Measurements from ENCODE around the gene CNOT6L.

CNOT6L gene

DNA sequence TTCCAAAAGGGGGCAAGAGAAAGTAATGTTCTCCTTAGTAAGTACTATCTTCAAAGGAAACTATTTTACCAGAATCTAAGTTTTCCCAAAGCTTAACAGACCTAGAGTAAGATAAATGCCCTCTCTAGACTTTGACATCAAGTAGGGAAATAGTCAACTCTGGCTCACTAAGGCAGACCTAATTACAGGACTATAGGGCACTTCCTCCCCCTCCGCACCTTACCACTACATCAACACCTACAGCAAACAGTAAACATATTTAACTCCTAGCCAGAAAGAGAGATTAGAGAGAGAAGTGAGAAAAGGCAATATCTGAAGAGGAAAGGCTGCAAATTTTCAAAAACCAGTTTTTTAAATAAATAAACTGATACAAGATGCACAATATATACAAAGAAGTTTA is 60.4 kb downstream of the CNOT6L start:
- H3K27ac ChIP-seq = no peak overlapping the region
- TF ChIP-seq ZFX (IDR thresholded peaks at IDR 0.05) = no peak
- TF ChIP-seq, protein P1, sequence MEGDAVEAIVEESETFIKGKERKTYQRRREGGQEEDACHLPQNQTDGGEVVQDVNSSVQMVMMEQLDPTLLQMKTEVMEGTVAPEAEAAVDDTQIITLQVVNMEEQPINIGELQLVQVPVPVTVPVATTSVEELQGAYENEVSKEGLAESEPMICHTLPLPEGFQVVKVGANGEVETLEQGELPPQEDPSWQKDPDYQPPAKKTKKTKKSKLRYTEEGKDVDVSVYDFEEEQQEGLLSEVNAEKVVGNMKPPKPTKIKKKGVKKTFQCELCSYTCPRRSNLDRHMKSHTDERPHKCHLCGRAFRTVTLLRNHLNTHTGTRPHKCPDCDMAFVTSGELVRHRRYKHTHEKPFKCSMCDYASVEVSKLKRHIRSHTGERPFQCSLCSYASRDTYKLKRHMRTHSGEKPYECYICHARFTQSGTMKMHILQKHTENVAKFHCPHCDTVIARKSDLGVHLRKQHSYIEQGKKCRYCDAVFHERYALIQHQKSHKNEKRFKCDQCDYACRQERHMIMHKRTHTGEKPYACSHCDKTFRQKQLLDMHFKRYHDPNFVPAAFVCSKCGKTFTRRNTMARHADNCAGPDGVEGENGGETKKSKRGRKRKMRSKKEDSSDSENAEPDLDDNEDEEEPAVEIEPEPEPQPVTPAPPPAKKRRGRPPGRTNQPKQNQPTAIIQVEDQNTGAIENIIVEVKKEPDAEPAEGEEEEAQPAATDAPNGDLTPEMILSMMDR (conservative IDR thresholded peaks at IDR 0.05) = no peak

DNA sequence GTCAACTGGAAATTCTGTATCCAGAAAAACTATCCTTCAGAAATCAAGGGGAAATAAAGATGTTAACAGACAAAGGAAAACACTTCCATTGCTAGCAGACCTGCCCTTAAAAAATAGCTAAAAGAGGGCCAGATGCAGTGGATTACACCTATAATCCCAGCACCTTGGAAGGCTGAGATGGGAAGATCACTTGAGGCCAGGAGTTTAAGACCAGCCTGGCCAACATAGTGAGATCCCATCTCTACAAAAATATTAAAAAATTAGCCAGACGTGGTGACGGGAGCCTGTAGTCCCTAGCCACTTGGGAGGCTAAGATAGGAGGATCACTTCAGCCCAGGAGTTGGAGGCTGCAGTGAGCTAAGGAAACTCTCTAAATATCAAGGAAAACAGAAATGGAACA is 67.4 kb downstream of the CNOT6L start:
- H3K27ac ChIP-seq = no peak overlapping the region
- TF ChIP-seq ZFX (IDR thresholded peaks at IDR 0.05) = no peak
- TF ChIP-seq, protein P1 (conservative IDR thresholded peaks at IDR 0.05) = no peak

DNA sequence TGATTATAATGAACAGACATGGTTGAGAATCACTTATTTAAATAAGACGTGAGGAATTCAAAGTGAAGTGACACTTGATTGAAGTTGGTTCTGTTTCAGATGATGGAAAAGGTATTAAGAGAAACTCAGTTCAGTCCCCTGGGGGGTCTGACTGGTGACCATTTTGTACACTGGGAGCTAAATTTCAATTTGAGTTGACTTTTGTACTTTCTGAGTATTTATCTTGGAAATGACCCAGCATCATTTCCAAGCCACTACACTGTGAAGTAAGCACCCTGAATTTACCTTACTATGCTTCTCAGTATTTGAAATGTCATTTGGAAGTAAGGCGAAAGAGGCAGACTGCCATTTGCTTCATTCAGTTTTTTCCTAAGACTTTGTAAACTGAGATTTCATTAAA is 73.4 kb downstream of the CNOT6L start:
- no peak overlapping the region for H3K27ac ChIP-seq
- TF ChIP-seq, protein P1 (conservative IDR thresholded peaks at IDR 0.05) = no peak
- no peak for TF ChIP-seq ZFX (IDR thresholded peaks at IDR 0.05)

DNA sequence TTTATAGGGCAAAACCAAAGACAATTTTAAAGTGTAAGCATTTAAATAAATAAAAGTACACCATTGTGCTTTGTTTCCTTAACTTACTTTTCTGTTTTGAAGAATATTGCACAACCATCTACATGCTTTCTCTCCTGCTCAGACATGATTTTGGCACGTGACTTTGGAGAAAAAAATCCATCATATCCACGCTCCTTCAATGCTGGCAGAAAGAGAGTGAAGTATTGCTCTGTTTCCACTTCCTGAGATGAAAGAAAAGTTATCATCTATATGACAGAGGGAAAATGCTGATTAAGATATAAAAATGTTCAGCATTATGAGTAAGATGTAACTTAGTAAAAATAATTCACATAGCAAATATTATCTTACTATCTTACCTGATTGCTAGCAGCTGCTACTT is 77.1 kb downstream of the CNOT6L start:
- H3K27ac ChIP-seq = no peak overlapping the region
- no peak for TF ChIP-seq ZFX (IDR thresholded peaks at IDR 0.05)
- TF ChIP-seq, protein P1 (conservative IDR thresholded peaks at IDR 0.05) = no peak

DNA sequence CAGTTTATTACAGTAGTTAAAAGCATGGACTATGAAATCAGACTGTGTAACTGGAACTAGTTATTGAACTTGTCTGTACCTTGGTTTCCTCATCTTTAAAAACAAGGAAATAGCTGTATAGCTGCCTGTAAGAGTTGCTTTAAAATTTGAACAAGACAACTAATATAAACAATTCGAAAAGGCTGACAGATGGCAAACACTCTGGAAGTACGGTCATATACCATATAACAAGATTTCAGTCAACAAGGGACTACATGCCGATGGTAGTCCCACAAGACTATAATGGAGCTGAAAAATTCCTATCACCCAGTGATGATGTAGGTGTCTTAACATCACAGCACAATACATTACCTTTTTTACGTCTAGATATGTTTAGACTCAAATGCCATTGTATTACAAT is 78.7 kb downstream of the CNOT6L start:
- no peak for TF ChIP-seq ZFX (IDR thresholded peaks at IDR 0.05)
- TF ChIP-seq, protein P1 (conservative IDR thresholded peaks at IDR 0.05) = no peak
- H3K27ac ChIP-seq = no peak overlapping the region

DNA sequence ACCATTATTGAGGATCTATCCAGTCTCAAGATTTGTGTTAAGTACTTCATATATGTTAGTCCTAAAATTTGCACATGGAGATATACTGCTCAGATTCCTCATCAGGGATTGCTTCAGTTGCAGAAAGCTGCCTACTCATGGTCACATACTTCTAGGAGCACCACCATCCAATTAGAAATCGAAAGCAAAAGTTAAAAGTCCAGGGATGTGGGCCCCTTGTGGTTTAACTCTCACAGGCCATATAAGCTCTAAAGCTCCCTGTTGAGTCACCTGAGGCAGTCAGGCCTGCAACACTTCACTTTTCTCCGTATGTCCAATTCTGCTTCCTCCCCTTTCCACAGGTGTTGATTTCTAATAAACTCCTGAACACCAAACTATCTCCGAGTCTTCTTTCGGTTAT is 84.2 kb downstream of the CNOT6L start:
- TF ChIP-seq ZFX (IDR thresholded peaks at IDR 0.05) = no peak
- TF ChIP-seq, protein P1 (conservative IDR thresholded peaks at IDR 0.05) = no peak
- H3K27ac ChIP-seq = no peak overlapping the region

DNA sequence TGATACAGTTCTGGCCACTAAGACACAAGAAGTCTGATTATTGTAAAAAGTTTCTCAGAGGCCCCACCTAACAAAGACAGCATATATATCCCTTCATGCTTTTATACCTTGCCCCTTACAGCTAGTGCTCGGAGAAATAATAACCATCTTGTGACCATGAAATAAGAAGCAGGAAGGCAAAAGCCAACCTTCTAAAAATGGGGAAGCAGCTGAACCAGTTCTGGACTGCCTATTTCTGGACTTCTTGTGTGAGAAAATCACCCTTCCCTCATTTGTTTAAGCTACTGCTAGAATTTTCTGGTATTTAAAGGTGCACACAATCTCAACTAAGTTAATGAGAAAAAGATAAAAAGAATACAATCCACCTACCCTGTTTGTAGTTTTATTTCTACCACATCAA is 87.5 kb downstream of the CNOT6L start:
- no peak overlapping the region for H3K27ac ChIP-seq
- no peak for TF ChIP-seq ZFX (IDR thresholded peaks at IDR 0.05)
- TF ChIP-seq, protein P1 (conservative IDR thresholded peaks at IDR 0.05) = no peak

Data from C4-2B (cell line).